ENCODE data around the gene TEX26.
"Not testable (repeated sequence)": the region's sequence is repeated elsewhere in the genome, so short reads cannot be mapped to it uniquely, and the experiment has no call there.

Gene TEX26

GRCh38 chr13:30920162-30920909 is 12.1 kb upstream of the TEX26 start:
- Histone ChIP-seq H3K4me1 (ENCODE audit: control insufficient read depth, insufficient read depth, low read length) (no peaks in the 10 kb centered on the region; the same call in 1 of the 2 replicates), H3K27ac (ENCODE audit: low read depth, low read length) (no peak overlapping the region), H3K4me3 (ENCODE audit: low read depth, low read length) (no peak overlapping the region), H3K27me3 (ENCODE audit: control insufficient read depth, insufficient read depth, low read length) (no peaks in the 10 kb centered on the region), H3K9me3 (ENCODE audit: control insufficient read depth, insufficient read depth, low read length) (no peaks in the 10 kb centered on the region), H3K36me3 (ENCODE audit: control insufficient read depth, insufficient read depth, low read length) (no peaks in the 10 kb centered on the region), H3K9ac (ENCODE audit: low read depth, low read length) (no peak overlapping the region)

GRCh38 chr13:30923418-30923817 is 9.0 kb upstream of the TEX26 start:
- Histone ChIP-seq H3K27me3 (ENCODE audit: control insufficient read depth, insufficient read depth, low read length) (no peaks in the 10 kb centered on the region), H3K4me1 (ENCODE audit: control insufficient read depth, insufficient read depth, low read length) (peaks cover 4% of the 10 kb centered on the region; the same call in 1 of the 2 replicates), H3K27ac (ENCODE audit: low read depth, low read length) (no peak overlapping the region)

GRCh38 chr13:30924721-30925120 is 7.7 kb upstream of the TEX26 start:
- Histone ChIP-seq H3K27me3 (ENCODE audit: control insufficient read depth, insufficient read depth, low read length) (no peaks in the 10 kb centered on the region), H3K9me3 (ENCODE audit: control insufficient read depth, insufficient read depth, low read length) (no peaks in the 10 kb centered on the region), H3K4me1 (ENCODE audit: control insufficient read depth, insufficient read depth, low read length) (peaks cover 4% of the 10 kb centered on the region; the same call in 1 of the 2 replicates), H3K9ac (ENCODE audit: low read depth, low read length) (no peak overlapping the region), H3K36me3 (ENCODE audit: control insufficient read depth, insufficient read depth, low read length) (no peaks in the 10 kb centered on the region), H3K27ac (ENCODE audit: low read depth, low read length) (no peak overlapping the region), H3K4me3 (ENCODE audit: low read depth, low read length) (no peak overlapping the region)

More at GRCh38 chr13:30923418-30923817, 9.0 kb upstream of the TEX26 start:
- Histone ChIP-seq H3K9me3 (ENCODE audit: control insufficient read depth, insufficient read depth, low read length) (no peaks in the 10 kb centered on the region), H3K9ac (ENCODE audit: low read depth, low read length) (no peak overlapping the region), H3K36me3 (ENCODE audit: control insufficient read depth, insufficient read depth, low read length) (no peaks in the 10 kb centered on the region), H3K4me3 (ENCODE audit: low read depth, low read length) (no peak overlapping the region)

GRCh38 chr13:30925429-30925828 is 7.0 kb upstream of the TEX26 start:
- no peak overlapping the region for H3K9ac ChIP-seq (ENCODE audit: low read depth, low read length)
- H3K4me1 ChIP-seq (ENCODE audit: control insufficient read depth, insufficient read depth, low read length) = peaks cover 4% of the 10 kb centered on the region; the same call in 1 of the 2 replicates
- H3K36me3 ChIP-seq (ENCODE audit: control insufficient read depth, insufficient read depth, low read length) = no peaks in the 10 kb centered on the region
- H3K4me3 ChIP-seq (ENCODE audit: low read depth, low read length) = no peak overlapping the region
- no peaks in the 10 kb centered on the region for H3K9me3 ChIP-seq (ENCODE audit: control insufficient read depth, insufficient read depth, low read length)
- H3K27me3 ChIP-seq (ENCODE audit: control insufficient read depth, insufficient read depth, low read length) = no peaks in the 10 kb centered on the region
- H3K27ac ChIP-seq (ENCODE audit: low read depth, low read length) = no peak overlapping the region

- Histone ChIP-seq H3K4me1 (ENCODE audit: control insufficient read depth, insufficient read depth, low read length) (peaks cover 4% of the 10 kb centered on the region; the same call in 1 of the 2 replicates), H3K9me3 (ENCODE audit: control insufficient read depth, insufficient read depth, low read length) (no peaks in the 10 kb centered on the region), H3K9ac (ENCODE audit: low read depth, low read length) (no peak overlapping the region), H3K4me3 (ENCODE audit: low read depth, low read length) (no peak overlapping the region), H3K36me3 (ENCODE audit: control insufficient read depth, insufficient read depth, low read length) (no peaks in the 10 kb centered on the region), H3K27ac (ENCODE audit: low read depth, low read length) (no peak overlapping the region), H3K27me3 (ENCODE audit: control insufficient read depth, insufficient read depth, low read length) (peaks cover 6% of the 10 kb centered on the region; the same call in 1 of the 2 replicates)
These were observed 5.7 kb upstream of the TEX26 start for GRCh38 chr13:30926781-30927180.

GRCh38 chr13:30927188-30927587 is 5.3 kb upstream of the TEX26 start:
- H3K27me3 ChIP-seq (ENCODE audit: control insufficient read depth, insufficient read depth, low read length) = peaks cover 10% of the 10 kb centered on the region
- not testable (repeated sequence) for H3K4me1 ChIP-seq (ENCODE audit: control insufficient read depth, insufficient read depth, low read length); H3K9me3 ChIP-seq (ENCODE audit: control insufficient read depth, insufficient read depth, low read length); H3K36me3 ChIP-seq (ENCODE audit: control insufficient read depth, insufficient read depth, low read length); H3K27ac ChIP-seq (ENCODE audit: low read depth, low read length); H3K4me3 ChIP-seq (ENCODE audit: low read depth, low read length); H3K9ac ChIP-seq (ENCODE audit: low read depth, low read length)

GRCh38 chr13:30927595-30927994 is 4.9 kb upstream of the TEX26 start:
- no peaks in the 10 kb centered on the region for H3K9me3 ChIP-seq (ENCODE audit: control insufficient read depth, insufficient read depth, low read length)
- peaks cover 4% of the 10 kb centered on the region; the same call in 1 of the 2 replicates for H3K4me1 ChIP-seq (ENCODE audit: control insufficient read depth, insufficient read depth, low read length)
- no peak overlapping the region for H3K4me3 ChIP-seq (ENCODE audit: low read depth, low read length)
- no peak overlapping the region for H3K9ac ChIP-seq (ENCODE audit: low read depth, low read length)
- H3K27ac ChIP-seq (ENCODE audit: low read depth, low read length) = no peak overlapping the region
- H3K36me3 ChIP-seq (ENCODE audit: control insufficient read depth, insufficient read depth, low read length) = no peaks in the 10 kb centered on the region
- peaks cover 10% of the 10 kb centered on the region for H3K27me3 ChIP-seq (ENCODE audit: control insufficient read depth, insufficient read depth, low read length)

- no peaks in the 10 kb centered on the region for H3K36me3 ChIP-seq (ENCODE audit: control insufficient read depth, insufficient read depth, low read length)
- no peaks in the 10 kb centered on the region for H3K9me3 ChIP-seq (ENCODE audit: control insufficient read depth, insufficient read depth, low read length)
These were observed 3.5 kb upstream of the TEX26 start for GRCh38 chr13:30928978-30929377.

GRCh38 chr13:30933354-30933670 is 856 bp downstream of the TEX26 start:
- H3K9me3 ChIP-seq (ENCODE audit: control insufficient read depth, insufficient read depth, low read length) = no peaks in the 10 kb centered on the region
- peaks cover 24% of the 10 kb centered on the region for H3K27me3 ChIP-seq (ENCODE audit: control insufficient read depth, insufficient read depth, low read length)
- H3K27ac ChIP-seq (ENCODE audit: low read depth, low read length) = no peak overlapping the region
- no peaks in the 10 kb centered on the region for H3K36me3 ChIP-seq (ENCODE audit: control insufficient read depth, insufficient read depth, low read length)
- peaks cover 9% of the 10 kb centered on the region for H3K4me1 ChIP-seq (ENCODE audit: control insufficient read depth, insufficient read depth, low read length)
- peak overlapping the region; percentile 51; the same call in 1 of the 2 replicates for H3K4me3 ChIP-seq (ENCODE audit: low read depth, low read length)
- H3K9ac ChIP-seq (ENCODE audit: low read depth, low read length) = no peak overlapping the region

More at GRCh38 chr13:30928978-30929377, 3.5 kb upstream of the TEX26 start:
- H3K4me3 ChIP-seq (ENCODE audit: low read depth, low read length) = no peak overlapping the region
- no peak overlapping the region for H3K9ac ChIP-seq (ENCODE audit: low read depth, low read length)
- no peak overlapping the region for H3K27ac ChIP-seq (ENCODE audit: low read depth, low read length)
- peaks cover 24% of the 10 kb centered on the region for H3K27me3 ChIP-seq (ENCODE audit: control insufficient read depth, insufficient read depth, low read length)
- peaks cover 13% of the 10 kb centered on the region for H3K4me1 ChIP-seq (ENCODE audit: control insufficient read depth, insufficient read depth, low read length)

GRCh38 chr13:30934381-30934780 is 1.9 kb downstream of the TEX26 start:
- Histone ChIP-seq H3K9me3 (ENCODE audit: control insufficient read depth, insufficient read depth, low read length) (no peaks in the 10 kb centered on the region), H3K4me3 (ENCODE audit: low read depth, low read length) (no peak overlapping the region), H3K4me1 (ENCODE audit: control insufficient read depth, insufficient read depth, low read length) (peaks cover 9% of the 10 kb centered on the region), H3K27me3 (ENCODE audit: control insufficient read depth, insufficient read depth, low read length) (peaks cover 24% of the 10 kb centered on the region), H3K36me3 (ENCODE audit: control insufficient read depth, insufficient read depth, low read length) (no peaks in the 10 kb centered on the region), H3K9ac (ENCODE audit: low read depth, low read length) (no peak overlapping the region), H3K27ac (ENCODE audit: low read depth, low read length) (no peak overlapping the region)

GRCh38 chr13:30934803-30935202 is 2.3 kb downstream of the TEX26 start:
- Histone ChIP-seq H3K27me3 (ENCODE audit: control insufficient read depth, insufficient read depth, low read length) (peaks cover 24% of the 10 kb centered on the region), H3K4me1 (ENCODE audit: control insufficient read depth, insufficient read depth, low read length) (peaks cover 9% of the 10 kb centered on the region), H3K9me3 (ENCODE audit: control insufficient read depth, insufficient read depth, low read length) (no peaks in the 10 kb centered on the region), H3K36me3 (ENCODE audit: control insufficient read depth, insufficient read depth, low read length) (no peaks in the 10 kb centered on the region), H3K4me3 (ENCODE audit: low read depth, low read length) (no peak overlapping the region), H3K27ac (ENCODE audit: low read depth, low read length) (no peak overlapping the region), H3K9ac (ENCODE audit: low read depth, low read length) (no peak overlapping the region)

All from HUES48 (cell line).